GM18868 (cell line): ENCODE measurements around the gene WFIKKN2.

Experiments
- ATAC-seq: cut with Tn5 transposase; IDR thresholded peaks from one replicate; pipeline ENCODE4 v1.9.1; 2021; ENCODE audit warnings: mild to moderate bottlenecking, moderate library complexity; ENCODE audit not compliant: unreplicated experiment

Gene WFIKKN2

DNA sequence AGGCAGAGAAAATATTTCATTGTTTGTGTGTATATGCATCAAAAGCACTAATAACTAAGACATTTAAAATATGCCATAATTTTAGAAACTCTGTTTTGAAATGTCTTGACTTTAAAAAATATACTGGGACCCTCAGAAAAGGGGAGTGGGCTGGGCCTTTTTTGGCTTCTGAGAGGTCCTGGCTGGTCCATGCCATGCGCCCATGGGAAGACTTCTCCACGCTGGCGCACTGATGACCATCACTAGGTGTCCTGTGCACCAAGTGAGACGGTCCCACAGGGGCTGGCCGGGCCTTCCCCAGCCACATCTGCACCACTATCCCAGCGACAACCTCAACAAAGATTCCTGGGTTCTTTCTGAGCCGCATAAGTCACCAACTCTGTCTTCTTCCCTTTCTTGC lies 27.0 kb upstream of the WFIKKN2 start:
- ATAC-seq, result no peak

DNA sequence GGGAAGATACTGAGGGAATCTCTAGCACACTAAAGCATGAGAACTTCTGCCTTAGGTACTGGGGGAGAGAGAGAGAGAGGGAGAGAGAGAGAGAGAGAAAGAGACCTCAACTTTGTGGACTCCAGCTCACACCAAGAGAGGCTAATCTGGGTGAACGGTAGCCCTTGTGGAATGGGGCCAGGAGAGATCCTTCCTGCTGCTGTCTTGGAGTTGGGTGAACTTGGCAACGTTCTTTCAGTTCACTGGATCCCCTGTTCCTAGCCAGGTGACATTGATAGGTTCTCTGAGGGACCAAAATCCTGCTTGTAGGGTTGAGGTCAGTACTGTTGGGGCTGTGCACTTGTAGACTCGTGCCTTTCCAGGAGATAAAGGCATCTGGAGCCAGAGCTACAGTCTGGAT lies 26.5 kb upstream of the WFIKKN2 start:
- ATAC-seq, result no peak

DNA sequence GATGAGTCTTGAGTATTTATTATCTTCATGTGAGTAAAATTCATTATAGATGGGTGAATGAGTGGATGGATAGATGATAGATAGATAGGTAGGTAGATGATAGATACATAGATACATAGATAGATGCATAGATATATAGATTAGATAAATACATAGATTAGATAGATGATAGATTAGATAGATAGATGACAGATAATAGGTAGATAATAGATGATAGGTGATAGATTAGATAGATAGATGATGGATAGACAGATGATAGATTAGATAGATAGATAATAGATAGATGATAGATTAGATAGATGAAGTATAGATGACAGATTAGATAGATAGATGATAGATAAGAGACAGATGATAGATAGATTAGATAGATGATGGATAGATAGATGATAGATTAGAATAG lies 21.8 kb upstream of the WFIKKN2 start:
- ATAC-seq, result no peak

DNA sequence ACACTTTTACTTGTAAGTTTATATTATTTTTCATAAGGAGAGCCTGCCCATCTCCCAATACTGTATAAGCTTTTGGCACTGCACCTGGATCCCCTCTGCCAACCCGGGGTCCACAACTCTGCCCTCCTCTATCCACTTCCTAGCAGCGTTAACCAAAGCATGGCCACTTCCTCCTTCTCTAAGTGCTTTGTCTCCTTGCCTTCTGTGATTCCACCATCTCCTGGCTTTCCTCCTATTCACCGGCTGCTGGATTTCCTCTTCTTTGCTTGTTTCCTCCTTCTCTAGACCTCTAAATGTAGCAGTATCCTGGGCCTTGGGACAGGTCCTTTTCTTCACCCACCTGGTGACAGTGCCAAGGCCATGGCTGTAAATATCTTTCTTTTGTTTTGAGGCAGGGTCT lies 20.0 kb upstream of the WFIKKN2 start:
- ATAC-seq, result no peak

DNA sequence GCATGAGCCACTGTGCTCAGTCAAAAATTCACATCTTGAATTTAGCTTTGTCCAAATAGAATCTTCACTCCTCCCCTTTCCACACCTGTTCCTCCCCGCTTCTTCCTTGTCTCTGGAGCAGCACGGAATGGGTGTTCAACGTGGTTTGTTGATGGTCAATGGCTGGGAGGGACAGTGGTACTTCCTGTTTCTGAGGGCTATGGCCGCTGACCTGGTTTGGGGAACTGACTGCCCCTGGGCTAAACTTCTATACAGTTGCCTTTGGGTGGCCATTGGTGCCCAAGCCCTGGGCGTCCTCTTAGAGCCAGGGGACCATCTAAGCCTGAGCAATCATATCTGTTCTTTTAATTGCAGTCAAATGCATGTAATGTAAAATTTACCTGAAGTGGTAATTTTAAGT lies 19.1 kb upstream of the WFIKKN2 start:
- no peak for ATAC-seq

DNA sequence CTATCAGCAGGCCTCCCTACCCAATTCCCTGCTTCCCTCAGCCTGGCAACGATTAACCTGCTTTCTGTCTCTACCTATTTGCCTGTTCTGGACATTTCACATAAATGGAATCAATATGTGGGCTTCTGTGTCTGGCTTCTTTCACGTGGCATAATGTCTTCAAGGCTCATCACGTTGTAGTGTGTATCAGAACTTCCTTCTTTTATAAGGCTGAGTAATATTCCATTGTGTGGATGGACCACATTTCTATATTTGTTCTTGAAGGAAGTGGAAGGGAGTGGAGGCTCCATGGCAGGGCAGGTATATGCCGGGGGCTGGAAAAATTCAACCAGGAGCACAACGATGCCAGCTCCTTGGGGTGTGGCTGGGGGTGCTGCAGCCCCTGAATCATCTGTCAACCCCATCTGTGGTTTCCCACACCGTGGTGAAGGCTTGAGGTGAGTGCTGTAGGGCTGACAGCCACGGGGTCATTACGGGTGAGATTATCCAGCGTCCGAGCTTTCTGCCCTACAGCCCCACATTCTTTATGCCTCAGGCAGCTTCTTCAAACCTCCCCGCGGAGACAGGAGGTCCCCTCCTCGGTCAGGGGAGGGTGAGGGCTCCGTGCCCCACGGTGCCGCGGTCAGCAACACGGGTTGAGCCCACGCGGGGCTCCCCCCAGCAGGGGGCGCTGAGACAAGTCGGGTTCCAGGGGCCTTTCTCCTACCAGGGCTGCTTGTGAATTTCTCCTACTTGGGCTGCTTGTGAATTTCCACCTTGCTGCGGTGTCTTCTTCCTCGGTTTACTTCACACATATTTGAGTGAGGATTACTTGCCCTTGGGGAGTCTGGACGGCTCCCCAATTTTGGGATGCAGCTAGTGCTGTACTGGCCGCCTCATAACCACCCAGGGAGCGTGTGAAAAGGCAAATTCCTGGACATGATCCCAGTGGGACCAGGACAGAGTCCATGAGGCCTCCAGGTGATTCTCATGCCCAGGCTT lies 18.3 kb upstream of the WFIKKN2 start:
- ATAC-seq, result no peak

DNA sequence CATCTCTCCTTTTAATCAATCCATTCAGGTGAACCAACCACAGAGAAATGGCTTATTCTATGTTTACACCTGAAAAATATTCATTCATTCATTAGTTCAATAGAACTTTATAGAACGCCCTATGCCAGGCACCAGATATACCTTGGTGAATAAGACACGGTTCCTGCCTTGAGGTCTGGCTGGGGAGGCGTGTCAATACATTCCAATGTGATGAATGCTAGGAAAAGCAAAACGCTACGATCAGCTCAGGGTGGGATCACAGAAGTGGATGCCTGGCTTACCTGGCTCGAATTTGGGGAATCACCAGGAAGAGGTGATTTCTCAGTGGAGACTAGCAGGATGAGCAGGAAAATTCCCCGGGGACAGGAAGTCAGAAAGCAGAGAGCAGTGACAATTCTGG lies 17.5 kb upstream of the WFIKKN2 start:
- ATAC-seq, result no peak

DNA sequence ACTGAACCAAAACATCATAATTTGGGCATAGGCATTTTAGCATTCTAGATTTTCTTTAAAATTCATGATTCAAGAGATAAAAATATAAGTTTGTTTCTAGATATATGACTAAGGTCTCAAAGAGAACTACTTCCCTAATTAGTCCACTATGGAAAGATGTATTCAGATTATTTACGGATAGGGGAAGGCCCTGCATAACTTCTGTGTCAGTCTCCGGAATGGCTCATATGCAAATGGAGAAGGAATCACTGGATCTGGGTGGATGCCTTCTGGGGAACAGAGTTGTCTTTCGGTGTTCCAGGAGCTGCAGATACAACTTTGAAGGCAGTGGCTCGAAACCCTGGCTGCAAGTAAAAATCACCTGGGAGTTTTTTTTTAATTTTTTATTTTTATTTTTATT lies 17.1 kb upstream of the WFIKKN2 start:
- ATAC-seq, result no peak

DNA sequence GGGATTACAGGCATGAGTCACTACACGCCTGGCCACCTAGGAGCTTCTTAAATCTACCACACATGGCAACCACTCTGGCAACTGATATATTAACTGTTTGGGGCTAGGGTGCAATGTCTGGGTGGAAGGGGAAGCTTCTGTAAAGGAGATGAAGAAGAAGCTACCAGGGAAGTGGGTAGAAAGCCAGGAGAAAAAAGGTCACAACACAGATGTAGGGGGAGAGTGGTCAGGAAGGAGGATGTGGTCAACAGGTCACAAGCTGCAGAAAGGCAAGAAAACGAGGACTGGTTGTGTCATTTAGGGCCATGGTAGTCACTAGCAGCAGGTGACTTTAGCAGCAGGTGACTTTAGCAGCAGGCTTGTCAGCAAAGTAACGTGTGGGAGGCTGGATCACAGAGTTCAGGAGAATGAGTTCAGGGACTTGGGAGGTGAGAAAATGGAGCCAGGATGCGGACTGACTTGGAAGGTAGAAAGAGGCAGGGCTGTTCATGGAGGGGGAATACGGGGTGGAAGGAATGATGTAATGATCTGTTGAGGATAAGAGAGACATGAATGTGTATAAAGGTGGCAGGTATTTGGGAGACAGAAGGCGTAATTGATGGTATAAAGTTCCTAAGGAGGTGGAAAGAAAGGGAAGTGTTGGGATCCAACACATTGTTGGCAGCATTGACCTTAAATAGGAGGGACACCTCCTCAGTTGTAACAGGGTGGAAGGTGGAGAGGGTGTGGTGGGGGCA lies 16.3 kb upstream of the WFIKKN2 start:
- ATAC-seq, result no peak

DNA sequence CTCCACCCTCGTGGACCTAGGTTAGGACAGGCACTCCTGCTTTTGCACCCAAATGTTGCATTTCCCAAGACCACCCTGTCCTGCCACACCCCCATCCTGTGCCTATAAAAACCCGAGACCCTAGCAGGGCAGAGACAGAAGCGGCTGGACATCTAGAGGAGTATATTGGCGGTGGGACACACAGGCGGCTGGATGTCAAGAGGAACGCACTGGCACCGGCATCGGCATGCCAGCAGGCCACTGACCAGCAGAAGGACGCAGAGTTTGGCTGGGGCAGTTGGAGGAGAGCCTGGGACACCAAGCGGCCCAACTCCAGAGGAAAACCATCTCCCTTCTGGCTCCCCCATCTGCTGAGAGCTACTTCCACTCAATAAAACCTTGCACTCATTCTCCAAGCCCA lies 14.7 kb upstream of the WFIKKN2 start:
- no peak for ATAC-seq

DNA sequence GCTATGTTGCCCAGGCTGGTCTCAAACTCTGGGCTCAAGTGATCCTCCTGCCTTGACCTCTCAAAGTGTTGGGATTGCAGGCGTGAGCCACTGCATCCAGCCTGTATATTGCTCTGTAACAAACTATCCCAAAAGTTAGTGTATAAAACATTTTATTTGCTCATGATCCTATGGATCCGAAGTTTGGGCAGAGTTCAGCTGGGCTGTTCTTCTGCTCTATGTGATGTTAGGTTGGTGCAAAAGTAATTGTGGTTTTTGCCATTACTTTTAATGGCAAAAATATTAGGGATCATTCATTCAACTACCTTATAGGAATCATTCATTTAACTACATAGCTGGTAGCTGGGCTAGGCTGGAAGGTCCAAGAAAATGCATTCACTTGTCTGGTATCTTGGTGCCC lies 12.8 kb upstream of the WFIKKN2 start:
- no peak for ATAC-seq

DNA sequence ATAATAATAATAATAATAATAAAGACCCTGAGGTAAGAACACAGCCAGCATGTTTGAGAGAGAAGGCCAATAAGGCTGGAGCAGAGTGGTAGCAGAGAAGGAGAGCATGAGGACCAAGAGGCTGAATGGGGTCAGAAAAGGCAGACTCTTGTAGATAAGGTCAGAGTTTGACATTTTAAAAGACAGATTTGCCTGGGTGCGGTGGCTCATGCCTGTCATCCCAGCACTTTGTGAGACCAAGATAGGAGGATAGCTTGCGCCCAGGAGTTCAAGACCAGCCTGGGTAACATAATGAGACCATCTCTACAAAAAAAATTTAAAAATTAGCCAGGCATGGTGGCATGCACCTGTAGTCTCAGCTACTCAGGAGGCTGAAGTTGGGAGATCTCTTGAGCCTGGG lies 11.0 kb upstream of the WFIKKN2 start:
- no peak for ATAC-seq

DNA sequence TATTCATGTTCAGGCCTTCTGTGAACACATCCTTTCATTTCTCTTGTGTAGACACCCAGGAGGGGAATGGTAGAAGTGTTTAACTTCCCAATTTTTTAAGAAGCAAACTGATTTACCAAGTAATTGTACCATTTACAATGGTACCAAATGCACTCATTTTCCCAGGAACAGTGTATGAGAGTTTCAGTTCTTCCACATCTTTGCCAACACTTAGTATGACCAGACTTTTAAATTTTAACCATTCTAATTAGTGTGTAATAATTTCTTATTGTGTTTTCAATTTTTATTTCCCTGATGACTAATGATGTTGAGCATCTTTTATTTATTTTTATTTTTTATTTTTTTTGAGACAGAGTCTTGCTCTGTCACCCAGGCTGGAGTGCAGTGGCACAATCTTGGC lies 10.2 kb upstream of the WFIKKN2 start:
- ATAC-seq, result no peak

DNA sequence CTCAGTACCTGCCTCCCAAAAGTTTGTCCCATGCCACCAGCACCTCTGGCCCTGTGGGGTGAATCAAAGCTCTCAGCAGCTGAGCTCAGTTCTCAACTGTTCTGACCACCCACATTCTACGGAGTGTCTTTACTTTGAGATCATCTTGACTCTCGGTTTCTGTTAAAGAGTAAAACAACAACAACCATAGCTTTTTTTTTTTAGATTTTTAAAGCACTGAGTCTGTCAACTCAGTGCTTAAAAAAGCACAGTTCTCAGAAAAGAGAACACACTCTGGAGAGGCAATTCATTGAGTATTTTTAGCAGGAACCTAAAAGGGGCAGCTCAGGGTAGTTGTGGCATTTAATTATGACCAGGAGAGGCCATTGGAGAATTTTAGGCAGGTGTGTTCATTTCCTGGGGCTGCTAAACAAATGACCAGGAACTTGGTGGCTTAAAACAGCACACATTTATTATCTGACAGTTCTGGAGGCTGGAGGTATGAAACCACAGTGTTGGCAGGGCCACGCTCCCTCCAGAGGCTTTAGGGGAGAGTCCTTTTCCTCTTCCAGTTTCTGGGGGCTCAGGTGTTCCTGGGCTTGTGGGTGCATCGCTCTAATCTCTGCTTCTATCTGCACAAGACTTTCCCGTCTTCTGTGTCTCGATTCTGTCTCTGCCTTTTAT lies 6.7 kb upstream of the WFIKKN2 start:
- peak; percentile 79 for ATAC-seq

DNA sequence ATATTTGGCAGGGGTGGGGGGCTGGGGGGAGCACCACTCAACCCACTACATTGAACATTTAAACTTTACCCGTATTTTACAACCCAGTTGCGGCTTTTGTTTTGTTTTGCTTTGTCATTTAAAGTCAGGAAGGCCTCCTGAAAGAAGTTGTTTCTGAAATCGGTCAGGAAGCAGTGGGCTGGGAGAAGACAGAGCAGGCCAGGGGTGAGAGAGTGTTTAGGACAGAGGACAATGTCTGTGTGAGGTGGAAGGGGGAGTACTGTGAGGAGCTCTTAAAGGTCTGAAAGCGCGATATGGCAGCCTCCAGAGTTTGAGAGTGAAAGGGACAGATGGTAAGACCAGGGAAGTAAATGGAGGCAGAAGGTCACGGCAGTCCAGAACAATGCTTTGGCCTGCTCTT lies 6.1 kb upstream of the WFIKKN2 start:
- ATAC-seq, result no peak

DNA sequence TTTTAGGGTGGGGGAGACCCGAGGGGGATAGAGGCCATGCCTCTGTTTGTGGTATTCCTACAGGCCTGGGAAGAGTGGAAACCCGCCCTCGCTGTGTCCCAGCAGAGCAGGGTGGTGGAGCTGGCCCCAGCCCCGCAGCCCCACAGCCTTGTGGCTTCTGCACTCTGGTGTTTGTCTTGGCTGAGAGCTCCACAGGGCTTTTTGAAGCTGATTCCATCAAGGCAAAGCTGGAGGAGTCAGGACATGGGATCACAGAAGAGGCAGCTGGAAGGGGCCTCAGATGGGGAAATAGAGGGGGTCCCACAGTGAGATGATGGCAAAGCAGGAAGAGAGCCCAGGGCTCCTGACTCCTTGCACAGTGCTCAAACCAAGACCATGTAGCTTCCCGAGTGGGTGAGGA lies 5.0 kb upstream of the WFIKKN2 start:
- no peak for ATAC-seq

DNA sequence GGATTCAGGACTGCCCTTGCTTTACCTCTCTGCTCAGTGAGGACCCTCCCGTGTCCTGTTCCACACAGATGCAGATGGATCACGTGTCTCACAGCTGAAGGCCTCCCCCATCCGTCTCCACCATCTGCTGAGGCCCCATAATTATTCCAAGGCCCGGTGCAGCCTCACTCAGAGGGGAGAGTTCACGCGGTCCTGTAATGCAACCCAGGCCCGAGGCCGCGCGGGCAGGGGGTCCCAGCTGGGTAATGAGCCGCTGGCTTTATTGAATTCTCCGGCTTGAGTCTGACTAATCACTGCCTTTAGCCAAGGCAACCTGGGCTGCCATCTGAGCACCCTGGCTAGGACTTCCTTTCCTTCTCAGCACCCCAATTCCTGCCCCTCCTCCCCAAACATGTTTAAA lies 4.4 kb upstream of the WFIKKN2 start:
- ATAC-seq, result no peak

DNA sequence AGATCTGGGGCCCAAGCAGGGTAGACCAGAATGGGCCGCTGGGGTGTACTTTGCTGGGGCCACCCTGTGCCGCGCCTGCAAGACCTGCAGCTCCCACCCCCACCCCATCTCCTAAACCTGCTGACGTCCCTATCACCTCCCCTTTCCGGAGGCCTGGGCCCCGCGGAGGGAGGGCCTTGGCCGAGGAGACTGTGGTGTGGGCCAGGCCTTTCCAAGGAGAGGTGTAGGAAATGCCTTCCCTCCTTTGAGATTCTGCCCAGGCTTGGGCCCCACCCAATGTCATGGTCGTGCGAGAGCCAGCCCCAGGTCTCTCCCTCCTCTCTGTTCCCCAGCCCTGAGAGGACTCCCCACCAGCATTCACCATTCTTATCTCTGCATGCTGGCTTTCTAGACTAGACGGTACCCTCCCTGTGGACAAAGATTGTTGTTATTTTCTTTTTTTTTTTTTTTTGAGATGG lies 3.9 kb upstream of the WFIKKN2 start:
- no peak for ATAC-seq

DNA sequence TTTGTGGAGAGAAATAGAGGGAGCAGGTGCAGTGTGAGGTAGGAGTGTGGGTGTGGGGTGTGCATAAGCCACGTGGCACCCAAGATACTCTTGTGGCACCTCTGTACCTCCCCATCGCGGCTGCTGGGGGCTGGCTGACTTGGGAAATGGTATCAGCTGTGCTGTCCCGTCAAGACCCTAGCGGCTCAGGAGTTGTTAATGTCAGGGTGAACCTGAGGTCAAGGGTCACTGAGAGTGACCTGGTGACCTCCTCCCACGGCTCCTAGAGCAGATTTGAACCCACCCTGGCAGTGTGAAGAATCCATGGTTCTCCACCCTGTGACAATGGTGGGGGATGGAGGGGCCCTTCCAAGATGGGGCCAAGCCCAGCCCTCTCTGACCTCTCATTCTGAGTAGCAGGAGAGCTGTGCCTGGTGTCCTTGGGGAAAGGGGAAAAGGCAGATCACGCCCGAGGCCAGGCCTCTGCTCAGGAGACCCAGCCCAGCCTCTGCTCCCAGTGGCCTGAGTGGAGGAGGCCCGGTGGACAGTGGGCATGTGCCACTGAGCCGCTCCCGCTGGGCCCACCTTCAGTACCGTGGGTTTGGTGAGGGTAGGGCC lies 3.0 kb upstream of the WFIKKN2 start:
- no peak for ATAC-seq

DNA sequence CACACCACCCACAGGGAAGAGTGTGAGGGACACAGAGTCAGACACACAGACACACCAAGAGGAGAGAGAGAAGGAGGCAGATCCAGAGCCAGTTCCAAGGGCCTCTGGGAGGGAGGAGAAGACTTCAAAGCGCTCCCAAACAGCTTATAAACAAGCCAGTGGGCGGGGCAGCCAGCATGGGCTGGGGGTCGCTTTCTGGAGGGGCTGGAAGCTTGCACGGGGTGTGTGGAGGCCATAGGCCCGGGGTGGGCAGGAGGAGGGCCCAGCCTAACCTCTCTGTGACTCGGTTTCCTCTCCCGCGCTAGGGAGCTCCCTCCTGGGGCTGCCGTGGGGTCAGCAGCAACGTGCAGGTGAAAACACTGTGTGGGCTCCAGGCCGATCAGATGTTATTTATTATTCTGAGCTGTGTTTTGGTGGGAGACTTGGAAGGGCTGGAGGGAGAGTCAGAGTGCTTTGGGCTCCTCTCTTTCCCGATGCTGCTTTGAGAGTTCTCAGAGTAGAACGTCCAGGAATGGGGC lies 2.5 kb upstream of the WFIKKN2 start:
- ATAC-seq, result no peak
